NB4 (cell line): ENCODE data around the gene FOXP4.

ENCODE experiments used
- CTCF ChIP-seq: IDR thresholded peaks from one replicate; pipeline ENCODE4 v1.5.1; 2012; ENCODE audit warnings: low read depth, low read length
- POLR2A ChIP-seq: IDR thresholded peaks from 2 replicates; pipeline ENCODE4 v1.6.1; 2011; ENCODE audit warnings: mild to moderate bottlenecking; ENCODE audit not compliant: insufficient read length; ENCODE audit errors: extremely low read depth
- TF ChIP-seq, protein P1 (sequence below): IDR thresholded peaks from 2 replicates; pipeline ENCODE4 v1.6.1; 2011; ENCODE audit warnings: low read depth, low read length

GRCh38 chr6:41596807-41597206, 50.6 kb downstream of the FOXP4 start:
- TF ChIP-seq POLR2A = no peak
- no peak for TF ChIP-seq CTCF
- TF ChIP-seq, protein P1, sequence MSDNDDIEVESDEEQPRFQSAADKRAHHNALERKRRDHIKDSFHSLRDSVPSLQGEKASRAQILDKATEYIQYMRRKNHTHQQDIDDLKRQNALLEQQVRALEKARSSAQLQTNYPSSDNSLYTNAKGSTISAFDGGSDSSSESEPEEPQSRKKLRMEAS = no peak
